ENCODE measurements around the gene ESPN.
"Not testable (repeated sequence)": the region's sequence is repeated elsewhere in the genome, so short reads cannot be mapped to it uniquely, and the experiment has no call there.

The ESPN gene

DNA sequence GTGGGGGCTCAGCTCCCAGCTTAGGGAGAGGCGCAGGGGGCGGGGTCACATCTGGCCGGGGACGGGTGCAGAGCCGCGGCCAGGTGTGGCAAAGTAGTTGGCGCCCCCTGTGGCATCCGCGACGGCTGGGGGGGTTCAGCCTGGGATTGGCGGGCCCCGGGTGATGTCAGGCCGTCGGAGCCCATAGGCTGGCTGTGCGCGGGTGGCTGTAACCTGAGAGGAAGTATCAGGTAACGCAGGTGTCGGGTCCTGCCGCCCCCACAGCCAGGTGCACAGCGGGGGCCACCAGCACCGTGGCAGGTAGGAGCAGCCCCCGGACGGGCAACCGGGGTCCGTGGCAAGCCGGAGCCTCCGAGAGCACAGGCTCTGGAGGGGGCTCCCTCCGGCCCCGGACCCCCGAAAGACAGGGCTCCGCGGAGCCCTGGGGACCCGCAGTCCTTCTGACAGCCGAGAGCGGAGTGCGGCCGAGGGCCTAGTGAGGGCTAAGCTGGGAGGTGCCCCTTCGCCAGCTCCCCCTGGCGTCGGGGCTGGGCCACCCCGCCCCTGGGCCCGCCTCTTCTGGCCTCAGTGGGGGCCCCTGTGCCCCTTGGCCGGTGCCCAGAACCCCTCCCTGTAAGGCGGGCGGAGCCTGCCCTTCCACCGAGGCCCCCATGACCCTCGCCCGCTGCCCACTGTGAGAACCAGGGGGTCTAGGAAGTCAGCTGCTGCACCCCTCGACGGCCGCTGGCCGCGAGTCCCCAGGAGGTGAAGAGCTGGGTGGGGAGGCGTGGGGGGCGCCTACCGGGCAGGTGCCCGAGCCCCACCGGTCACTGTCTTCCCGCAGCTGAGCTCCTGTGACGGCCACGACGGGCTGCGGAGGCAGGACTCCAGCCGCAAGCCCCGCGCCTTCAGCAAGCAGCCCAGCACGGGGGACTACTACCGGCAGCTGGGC is 23.5 kb downstream of the ESPN start:
- H3K9me3 ChIP-seq (ENCODE audit: insufficient read depth, low read length) = no peaks in the 10 kb centered on the region
- H3K9ac ChIP-seq (ENCODE audit: insufficient read length, low read depth) = peak overlapping the region; percentile 72
- peak overlapping the region; percentile 39 for H3K4me3 ChIP-seq (ENCODE audit: insufficient read length, low read depth)
- H3K4me1 ChIP-seq (ENCODE audit: insufficient read depth, insufficient read length) = peaks cover 7% of the 10 kb centered on the region
- no peak for DNase-seq (ENCODE audit: low read depth, low spot score)
- TF ChIP-seq YY1 (IDR thresholded peaks at IDR 0.05; ENCODE audit: insufficient read depth, insufficient read length) = no peak
- TF ChIP-seq SUZ12 (IDR thresholded peaks at IDR 0.05; ENCODE audit: extremely low read depth, insufficient read depth, insufficient read length) = no peak
- TF ChIP-seq ZNF274 (IDR thresholded peaks at IDR 0.05; ENCODE audit: low read depth, low read length) = no peak
- no peaks in the 10 kb centered on the region for H3K27me3 ChIP-seq (ENCODE audit: insufficient read depth, insufficient read length)
- no peaks in the 10 kb centered on the region for H3K36me3 ChIP-seq (ENCODE audit: insufficient read depth, insufficient read length, low read length)

DNA sequence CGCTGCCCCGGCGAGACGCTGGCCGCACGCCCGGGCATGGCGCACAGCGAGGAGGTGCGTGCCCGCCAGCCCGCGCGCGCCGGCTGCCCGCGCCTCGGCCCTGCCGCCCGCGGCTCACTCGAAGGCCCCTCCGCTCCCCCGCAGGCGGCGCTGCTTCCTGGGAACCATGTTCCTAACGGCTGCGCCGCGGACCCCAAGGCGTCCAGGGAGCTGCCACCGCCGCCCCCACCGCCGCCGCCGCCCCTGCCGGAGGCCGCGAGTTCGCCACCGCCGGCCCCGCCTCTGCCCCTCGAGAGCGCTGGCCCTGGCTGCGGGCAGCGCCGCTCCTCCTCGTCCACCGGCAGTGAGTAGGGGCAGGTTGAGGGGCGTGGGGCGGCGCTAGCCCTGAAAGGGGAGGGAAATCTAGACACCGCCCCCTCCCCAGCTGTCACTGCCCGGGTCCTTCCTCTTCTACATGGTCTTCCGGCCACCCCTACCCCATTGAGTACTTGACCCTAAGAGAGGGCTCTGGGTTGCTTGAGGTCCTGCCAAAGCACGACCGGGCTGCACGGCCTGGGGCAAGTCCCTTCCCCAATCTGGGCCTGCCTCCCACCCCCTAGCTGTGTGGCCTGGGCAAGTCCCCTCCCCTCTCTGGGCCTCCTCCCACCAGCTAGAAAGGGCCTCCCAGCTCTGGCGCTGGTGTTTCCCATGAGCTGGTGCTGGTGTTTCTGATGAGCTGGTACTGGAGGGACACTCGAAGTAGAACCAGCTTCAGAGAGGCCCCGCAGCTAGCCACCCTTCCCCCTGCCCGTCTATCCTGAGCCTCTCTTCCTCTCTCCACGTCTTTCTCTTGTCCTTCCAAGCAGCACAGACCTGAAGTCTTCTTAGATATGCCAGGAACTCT is 24.4 kb downstream of the ESPN start:
- Histone ChIP-seq H3K4me3 (ENCODE audit: insufficient read length, low read depth) (peak overlapping the region; percentile 39), H3K9ac (ENCODE audit: insufficient read length, low read depth) (peak overlapping the region; percentile 72), H3K4me1 (ENCODE audit: insufficient read depth, insufficient read length) (peaks cover 5% of the 10 kb centered on the region), H3K9me3 (ENCODE audit: insufficient read depth, low read length) (no peaks in the 10 kb centered on the region), H3K36me3 (ENCODE audit: insufficient read depth, insufficient read length, low read length) (no peaks in the 10 kb centered on the region), H3K27me3 (ENCODE audit: insufficient read depth, insufficient read length) (no peaks in the 10 kb centered on the region)
- TF ChIP-seq ZNF274 (IDR thresholded peaks at IDR 0.05; ENCODE audit: low read depth, low read length) = no peak
- no peak for TF ChIP-seq YY1 (IDR thresholded peaks at IDR 0.05; ENCODE audit: insufficient read depth, insufficient read length)
- TF ChIP-seq SUZ12 (IDR thresholded peaks at IDR 0.05; ENCODE audit: extremely low read depth, insufficient read depth, insufficient read length) = no peak
- DNase-seq (ENCODE audit: low read depth, low spot score) = no peak

DNA sequence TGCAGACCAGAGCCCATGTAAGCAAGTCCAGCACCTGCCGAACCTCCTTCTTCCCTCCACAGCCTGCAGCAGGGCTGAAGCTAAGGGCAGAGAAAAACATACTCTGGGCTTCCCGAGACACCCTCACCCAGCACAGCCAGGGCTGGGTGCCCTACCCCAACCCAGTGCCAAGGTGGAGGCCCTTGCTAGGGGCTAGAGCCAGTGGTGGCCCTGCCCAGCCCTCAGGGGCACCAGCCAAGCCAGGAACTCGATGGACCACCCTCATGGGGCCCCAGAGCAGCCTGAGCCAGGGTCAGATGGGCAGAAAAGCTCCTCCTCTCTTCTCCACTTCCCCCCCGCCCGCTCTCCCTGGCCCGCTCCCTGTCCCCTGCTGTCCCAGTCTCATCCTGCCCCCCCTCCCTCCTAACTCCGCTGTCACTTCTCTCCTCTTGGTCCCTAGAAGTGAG is 25.5 kb downstream of the ESPN start:
- H3K27me3 ChIP-seq (ENCODE audit: insufficient read depth, insufficient read length) = no peaks in the 10 kb centered on the region
- no peaks in the 10 kb centered on the region for H3K9me3 ChIP-seq (ENCODE audit: insufficient read depth, low read length)
- peaks cover 5% of the 10 kb centered on the region for H3K4me1 ChIP-seq (ENCODE audit: insufficient read depth, insufficient read length)
- H3K4me3 ChIP-seq (ENCODE audit: insufficient read length, low read depth) = no peak overlapping the region
- no peak for DNase-seq (ENCODE audit: low read depth, low spot score)
- H3K36me3 ChIP-seq (ENCODE audit: insufficient read depth, insufficient read length, low read length) = no peaks in the 10 kb centered on the region
- TF ChIP-seq YY1 (IDR thresholded peaks at IDR 0.05; ENCODE audit: insufficient read depth, insufficient read length) (no peak), ZNF274 (IDR thresholded peaks at IDR 0.05; ENCODE audit: low read depth, low read length) (no peak), SUZ12 (IDR thresholded peaks at IDR 0.05; ENCODE audit: extremely low read depth, insufficient read depth, insufficient read length) (no peak)
- H3K9ac ChIP-seq (ENCODE audit: insufficient read length, low read depth) = peak overlapping the region; percentile 32

DNA sequence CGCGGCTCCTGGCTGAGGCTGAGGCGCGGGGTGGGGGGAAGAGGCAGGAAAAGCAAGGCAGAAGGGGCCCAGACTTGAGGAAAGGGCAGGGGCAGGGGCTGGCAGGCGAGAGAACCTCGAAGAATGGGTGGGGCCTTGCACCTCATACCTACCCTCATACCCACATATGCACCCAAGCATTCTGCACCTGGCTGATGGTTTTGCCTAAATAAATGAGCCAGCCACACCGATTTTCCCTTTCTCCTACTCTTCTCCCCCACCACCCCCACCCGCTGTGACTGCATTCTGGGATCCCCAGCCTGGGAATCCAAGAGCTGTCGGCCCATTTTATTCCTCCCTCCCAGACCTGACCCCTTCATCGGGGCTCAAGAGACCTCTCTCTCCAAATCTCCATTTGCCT is 25.9 kb downstream of the ESPN start:
- not testable (repeated sequence) for H3K4me3 ChIP-seq (ENCODE audit: insufficient read length, low read depth); H3K36me3 ChIP-seq (ENCODE audit: insufficient read depth, insufficient read length, low read length); H3K27me3 ChIP-seq (ENCODE audit: insufficient read depth, insufficient read length); DNase-seq (ENCODE audit: low read depth, low spot score); H3K9me3 ChIP-seq (ENCODE audit: insufficient read depth, low read length); H3K9ac ChIP-seq (ENCODE audit: insufficient read length, low read depth); H3K4me1 ChIP-seq (ENCODE audit: insufficient read depth, insufficient read length)

DNA sequence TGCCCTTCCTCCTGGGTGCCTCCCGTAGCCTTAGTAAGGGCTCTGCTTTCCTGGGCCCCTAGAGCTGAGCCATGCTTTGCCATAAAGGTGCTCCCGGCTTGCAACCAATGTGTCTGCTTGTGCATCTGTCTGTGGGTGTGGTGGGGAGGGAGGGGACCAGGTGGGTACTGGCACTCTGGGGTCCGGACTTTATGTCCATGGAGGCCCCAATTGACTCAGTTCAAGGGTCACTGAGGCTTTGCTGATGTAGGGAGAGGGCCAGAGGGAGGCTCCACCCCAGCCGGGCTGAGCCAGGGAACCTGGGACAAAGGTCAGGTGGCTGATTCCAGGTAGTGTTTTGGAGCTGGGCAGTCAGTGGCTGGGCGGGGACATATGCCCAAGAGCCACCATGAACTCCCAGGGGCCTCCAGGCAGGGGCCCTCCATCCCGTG is 26.4 kb downstream of the ESPN start:
- H3K4me1 ChIP-seq (ENCODE audit: insufficient read depth, insufficient read length) = peaks cover 5% of the 10 kb centered on the region
- no peaks in the 10 kb centered on the region for H3K27me3 ChIP-seq (ENCODE audit: insufficient read depth, insufficient read length)
- H3K4me3 ChIP-seq (ENCODE audit: insufficient read length, low read depth) = no peak overlapping the region
- TF ChIP-seq ZNF274 (IDR thresholded peaks at IDR 0.05; ENCODE audit: low read depth, low read length) (no peak), SUZ12 (IDR thresholded peaks at IDR 0.05; ENCODE audit: extremely low read depth, insufficient read depth, insufficient read length) (no peak), YY1 (IDR thresholded peaks at IDR 0.05; ENCODE audit: insufficient read depth, insufficient read length) (no peak)
- no peaks in the 10 kb centered on the region for H3K36me3 ChIP-seq (ENCODE audit: insufficient read depth, insufficient read length, low read length)
- no peak overlapping the region for H3K9ac ChIP-seq (ENCODE audit: insufficient read length, low read depth)
- H3K9me3 ChIP-seq (ENCODE audit: insufficient read depth, low read length) = no peaks in the 10 kb centered on the region
- no peak for DNase-seq (ENCODE audit: low read depth, low spot score)

DNA sequence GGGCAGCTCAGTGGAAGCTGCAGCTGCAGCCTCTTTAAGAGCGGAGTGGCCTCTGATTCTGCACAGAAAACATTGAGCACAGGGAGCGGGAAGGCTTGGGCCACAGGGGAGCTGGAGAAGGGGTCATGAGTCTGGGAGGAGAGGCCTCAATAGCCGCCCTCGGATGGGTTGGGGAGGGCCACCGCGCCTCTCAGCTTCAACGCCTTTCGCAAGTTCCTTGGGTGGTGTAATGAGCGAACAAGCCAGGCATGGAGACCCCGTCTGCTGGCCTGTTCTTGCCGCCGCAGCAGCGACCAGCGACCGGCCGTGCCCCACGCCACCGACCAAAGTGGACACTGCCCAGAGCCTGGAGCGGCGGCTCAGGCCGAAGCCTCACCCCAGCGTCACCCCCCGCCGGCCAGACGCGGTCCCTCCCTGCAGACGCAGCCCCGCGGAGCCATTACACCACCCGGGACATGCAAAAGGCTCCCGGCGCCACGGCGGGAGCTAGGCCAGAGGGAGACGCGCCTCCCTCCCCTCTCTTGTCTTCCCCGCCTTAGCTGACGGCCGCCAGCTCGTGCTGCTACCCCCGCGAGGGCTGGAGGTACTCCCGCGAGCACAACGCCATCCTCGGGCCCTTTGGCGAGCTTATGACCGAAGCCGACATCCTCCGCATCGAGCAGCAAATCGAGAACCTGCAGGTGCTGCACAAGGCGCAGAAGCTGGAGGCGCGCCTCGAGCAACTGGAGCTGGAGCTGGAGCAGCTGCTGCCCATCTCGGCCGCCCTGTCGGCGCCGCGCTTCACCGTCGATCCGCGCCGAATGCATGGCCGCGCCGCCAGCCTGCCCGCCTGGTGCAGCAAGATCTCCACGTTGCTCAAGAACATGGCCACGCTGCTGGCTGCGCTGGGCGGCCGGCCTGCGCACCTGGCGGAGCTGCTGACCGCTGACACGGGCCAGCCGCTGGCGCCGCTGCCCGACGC is 29.6 kb downstream of the ESPN start:
- H3K4me1 ChIP-seq (ENCODE audit: insufficient read depth, insufficient read length); H3K27me3 ChIP-seq (ENCODE audit: insufficient read depth, insufficient read length); H3K4me3 ChIP-seq (ENCODE audit: insufficient read length, low read depth); H3K9ac ChIP-seq (ENCODE audit: insufficient read length, low read depth); H3K36me3 ChIP-seq (ENCODE audit: insufficient read depth, insufficient read length, low read length); DNase-seq (ENCODE audit: low read depth, low spot score); H3K9me3 ChIP-seq (ENCODE audit: insufficient read depth, low read length): not testable (repeated sequence)

Data from NT2/D1 (cell line).